Endothelial cell of umbilical vein (primary cell): Measurements from ENCODE around the gene CRISPLD2. TPM values are rescaled to one million over a fixed set of nuclear protein-coding genes. Genes with fewer than 3 reads are reported as not detected.

ENCODE experiments used
- BruUV-seq: library from RNA; stranded (reverse); fragments of 400-500 nt; replicated peaks from 2 replicates; lab custom pipeline; 2021; lab: Mats Ljungman, UMichigan
- CTCF ChIA-PET: fragments of 300-600, 350-600 bp; sonication (Branson Sonifier 250); formaldehyde crosslinking; loops from one replicate; lab custom pipeline; 2021; ENCODE audit warnings: antibody characterized with exemption, inconsistent platforms; lab: Charles Lee
- POLR2A ChIA-PET: fragments of 300-600, 350-600 bp; sonication (Branson Sonifier 250); formaldehyde crosslinking; loops from one replicate; lab custom pipeline; 2021; ENCODE audit warnings: antibody characterized with exemption, inconsistent platforms; lab: Charles Lee
- DNase-seq: peaks from one replicate; pipeline ENCODE4 v3.0.0-alpha.2; 2011; ENCODE audit warnings: low read depth, low spot score
- FAIRE-seq: peaks from 2 replicates; lab custom pipeline; 2011; peaks lifted over from hg19 to GRCh38; lab: Jason Lieb, UNC
- H2AFZ ChIP-seq: 2 replicates; pipeline ENCODE4 v1.6.0; 2012; ENCODE audit warnings: low read depth, low read length, control low read depth, inconsistent platforms
- H3K27ac ChIP-seq: 2 replicates; pipeline ENCODE4 v1.5.1; 2011; ENCODE audit warnings: low read depth, mild to moderate bottlenecking, control low read depth, low read length, moderate library complexity; ENCODE audit not compliant: insufficient read depth
- H3K27me3 ChIP-seq, 2 experiments: 2 replicates each; pipeline versions ENCODE4 v1.6.0 to v1.6.1; 2011; ENCODE audit warnings: low read length in 2 of 2, mixed read lengths in 1 of 2; ENCODE audit not compliant: control insufficient read depth in 2 of 2, insufficient read depth in 2 of 2
- H3K36me3 ChIP-seq, 2 experiments: 2 replicates in 1 of 2; 3 replicates in 1 of 2; pipeline ENCODE4 v1.5.1; 2011; ENCODE audit warnings: low read length in 2 of 2, mild to moderate bottlenecking in 1 of 2, moderate library complexity in 1 of 2; ENCODE audit not compliant: control insufficient read depth in 2 of 2, insufficient read depth in 2 of 2; ENCODE audit errors: extremely low read depth in 1 of 2
- H3K4me1 ChIP-seq: 3 replicates; pipeline ENCODE4 v1.5.1; 2011; ENCODE audit warnings: mild to moderate bottlenecking, low read length; ENCODE audit not compliant: control insufficient read depth, insufficient read depth; ENCODE audit errors: extremely low read depth
- H3K4me2 ChIP-seq: 2 replicates; pipeline ENCODE4 v1.6.1; 2011; ENCODE audit warnings: low read length, control low read depth, mixed read lengths; ENCODE audit not compliant: insufficient read depth
- H3K4me3 ChIP-seq, 3 experiments: fragments of 200-600 bp in 1 of 3; sonication (generic), shearing (Covaris generic) in 1 of 3; replicated peaks in 1 of 3; 2 replicates each; pipeline ENCODE4 v1.5.1; 2011 to 2016; ENCODE audit warnings: control low read depth in 3 of 3, low read length in 3 of 3, mild to moderate bottlenecking in 2 of 3, inconsistent platforms in 1 of 3, low read depth in 1 of 3, moderate library complexity in 1 of 3; ENCODE audit not compliant: insufficient read depth in 1 of 3
- H3K79me2 ChIP-seq: 2 replicates; pipeline ENCODE4 v1.6.0; 2012; ENCODE audit warnings: low read length, inconsistent platforms; ENCODE audit not compliant: control insufficient read depth, insufficient read depth
- H3K9ac ChIP-seq: replicated peaks from 2 replicates; pipeline ENCODE3; 2011; ENCODE audit warnings: low read length, control low read depth; ENCODE audit not compliant: insufficient read depth; ENCODE audit errors: extremely low read depth
- H3K9me1 ChIP-seq: replicated peaks from 3 replicates; pipeline ENCODE4 v1.6.0; 2011; ENCODE audit warnings: mild to moderate bottlenecking, low read length; ENCODE audit not compliant: control insufficient read depth, insufficient read depth; ENCODE audit errors: extremely low read depth
- H3K9me3 ChIP-seq: replicated peaks from 2 replicates; pipeline ENCODE4 v1.5.1; 2012; ENCODE audit warnings: low read length, inconsistent platforms; ENCODE audit not compliant: control insufficient read depth, insufficient read depth
- H4K20me1 ChIP-seq: replicated peaks from 2 replicates; pipeline ENCODE3; 2011; ENCODE audit warnings: mild to moderate bottlenecking, low read length; ENCODE audit not compliant: control insufficient read depth, insufficient read depth; ENCODE audit errors: extremely low read depth
- CTCF ChIP-seq, 2 donors: IDR thresholded peaks; 1 replicate in 1 of 2; 2 replicates in 1 of 2; pipeline ENCODE4 v1.5.1; 2011; ENCODE audit warnings: low read length in 2 of 2, mild to moderate bottlenecking in 2 of 2, moderate library complexity in 2 of 2, control low read depth in 1 of 2, inconsistent platforms in 1 of 2, low read depth in 1 of 2; ENCODE audit not compliant: insufficient read depth in 1 of 2; ENCODE audit errors: extremely low read depth in 1 of 2
- EZH2 ChIP-seq: IDR thresholded peaks from 2 replicates; pipeline ENCODE4 v1.6.1; 2012; ENCODE audit warnings: borderline replicate concordance, low read depth, mild to moderate bottlenecking, moderate library complexity, low read length, inconsistent platforms; ENCODE audit not compliant: severe bottlenecking
- FOS ChIP-seq: IDR thresholded peaks from 2 replicates; pipeline ENCODE4 v1.6.1; 2011; ENCODE audit warnings: mild to moderate bottlenecking, low read length, moderate library complexity, borderline replicate concordance; ENCODE audit not compliant: insufficient read depth
- GATA2 ChIP-seq: IDR thresholded peaks from 2 replicates; pipeline ENCODE4 v1.7.0; 2011; ENCODE audit warnings: low read depth, mild to moderate bottlenecking, moderate library complexity, mixed read lengths, low read length; ENCODE audit not compliant: insufficient read length, insufficient read depth
- JUN ChIP-seq: IDR thresholded peaks from 2 replicates; pipeline ENCODE4 v1.6.1; 2011; ENCODE audit warnings: borderline replicate concordance, low read depth; ENCODE audit not compliant: insufficient read length, insufficient read depth
- MAX ChIP-seq: IDR thresholded peaks from 2 replicates; pipeline ENCODE4 v1.6.1; 2011; ENCODE audit not compliant: insufficient read depth, insufficient read length
- MYC ChIP-seq: IDR thresholded peaks from one replicate; pipeline ENCODE4 v1.6.1; 2011; ENCODE audit warnings: mild to moderate bottlenecking, low read depth, low read length
- POLR2A ChIP-seq: IDR thresholded peaks from 2 replicates; pipeline ENCODE4 v1.6.1; 2012; ENCODE audit warnings: low read depth, mild to moderate bottlenecking, control low read depth, low read length
- POLR2AphosphoS5 ChIP-seq: IDR thresholded peaks from 2 replicates; pipeline ENCODE4 v1.6.1; 2012; ENCODE audit warnings: low read depth, mild to moderate bottlenecking, control low read depth, low read length, moderate library complexity; ENCODE audit not compliant: insufficient read depth
- dilution Hi-C: fragments of 300-500 bp; cut with MboI; formaldehyde crosslinking; loops from one replicate; pipeline ENCODE4 v1.15.0; 2019; ENCODE audit warnings: low sequenced_read_pairs; ENCODE audit not compliant: extremely low pct_ligation_motif_present
- intact Hi-C: fragments of 100-400 bp; cut with micrococcal nuclease; formaldehyde crosslinking; loops from one replicate; pipeline ENCODE4 v1.10.0; 2022
- polyA plus RNA-seq, 4 experiments: library from polyadenylated mRNA; depleted of rRNA in 3 of 4; stranded (reverse) in 3 of 4; unstranded in 1 of 4; fragments of >200 nt; gene quantifications; 2 replicates each; pipeline versions ENCODE4 v1.2.1 to v1.2.3, GENCODE V29; 2011 to 2012; ENCODE audit warnings: missing spikeins in 1 of 4
- total RNA-seq: library from RNA; stranded (reverse); gene quantifications from 2 replicates; pipeline ENCODE4 v1.2.3, GENCODE V29; 2021

The CRISPLD2 gene
- total and polyA plus RNA-seq, 2 donors (not counting 3 experiments of a cell fraction or from before 2014, with no cell fraction given): 0.14 to 0.73 TPM

GRCh38 chr16:84931107-84931494 is 111.3 kb downstream of the CRISPLD2 start:
- no peak overlapping the region for H3K4me3 ChIP-seq
- FAIRE-seq (no peak), DNase-seq (no peak)
- H3K27me3 ChIP-seq: no peaks in the 10 kb centered on the region
- no peaks in the 10 kb centered on the region for H3K9me3 ChIP-seq
- H3K4me2 ChIP-seq: no peak overlapping the region
- BruUV-seq: no TSS peak
- POLR2A ChIA-PET: no interaction called here
- no peaks in the 10 kb centered on the region for H3K9me1 ChIP-seq
- dilution Hi-C loops: no loop called here
- H4K20me1 ChIP-seq: no peaks in the 10 kb centered on the region
- no peak overlapping the region for H3K27ac ChIP-seq
- intact Hi-C loops: no loop called here
- H3K4me1 ChIP-seq: no peaks in the 10 kb centered on the region
- CTCF ChIA-PET: no interaction called here
- H2AFZ ChIP-seq: no peak overlapping the region
- H3K79me2 ChIP-seq: no peaks in the 10 kb centered on the region
- H3K36me3 ChIP-seq: no peaks in the 10 kb centered on the region
- no peak overlapping the region for H3K9ac ChIP-seq
- TF ChIP-seq EZH2: no peak
- TF ChIP-seq MYC: no peak
- TF ChIP-seq POLR2AphosphoS5: no peak
- no peak for TF ChIP-seq CTCF (IDR thresholded peaks at IDR 0.05; ENCODE audit: extremely low read depth in 1 of 2, insufficient read depth in 1 of 2, low read depth in 1 of 2, low read length in 2 of 2)
- TF ChIP-seq MAX: no peak
- TF ChIP-seq JUN: no peak
- no peak for TF ChIP-seq GATA2
- TF ChIP-seq POLR2A: no peak
- TF ChIP-seq FOS: no peak
